ENCODE data around the gene CERS3. TPM values are rescaled to one million over a fixed set of nuclear protein-coding genes. Genes with fewer than 3 reads are reported as not detected.

CERS3 gene
- total RNA-seq: 0.36 TPM

- intact Hi-C loops (cut with DNase I): no loop called here
- ATAC-seq (no peak), DNase-seq (ENCODE audit: low spot score) (no peak)
These were observed at the start of gene CERS3 for GRCh38 chr15:100528833-100529428. CERS3 (minus strand) TSS chr15:100528950; CDS start chr15:100501849, 27,101 bp downstream.

GRCh38 chr15:100573526-100573925, 44.8 kb upstream of the CERS3 start:
- ATAC-seq (no peak), DNase-seq (ENCODE audit: low spot score) (no peak)
- intact Hi-C loops (cut with DNase I): no loop called here

- ATAC-seq (no peak), DNase-seq (ENCODE audit: low spot score) (no peak)
- intact Hi-C loops (cut with DNase I): no loop called here
These were observed 43.7 kb upstream of the CERS3 start for GRCh38 chr15:100572362-100572983.

- DNase-seq (ENCODE audit: low spot score): no peak
- intact Hi-C loops (cut with DNase I): no loop called here
- ATAC-seq: no peak
These were observed 42.9 kb upstream of the CERS3 start for GRCh38 chr15:100571592-100572167.

DNA sequence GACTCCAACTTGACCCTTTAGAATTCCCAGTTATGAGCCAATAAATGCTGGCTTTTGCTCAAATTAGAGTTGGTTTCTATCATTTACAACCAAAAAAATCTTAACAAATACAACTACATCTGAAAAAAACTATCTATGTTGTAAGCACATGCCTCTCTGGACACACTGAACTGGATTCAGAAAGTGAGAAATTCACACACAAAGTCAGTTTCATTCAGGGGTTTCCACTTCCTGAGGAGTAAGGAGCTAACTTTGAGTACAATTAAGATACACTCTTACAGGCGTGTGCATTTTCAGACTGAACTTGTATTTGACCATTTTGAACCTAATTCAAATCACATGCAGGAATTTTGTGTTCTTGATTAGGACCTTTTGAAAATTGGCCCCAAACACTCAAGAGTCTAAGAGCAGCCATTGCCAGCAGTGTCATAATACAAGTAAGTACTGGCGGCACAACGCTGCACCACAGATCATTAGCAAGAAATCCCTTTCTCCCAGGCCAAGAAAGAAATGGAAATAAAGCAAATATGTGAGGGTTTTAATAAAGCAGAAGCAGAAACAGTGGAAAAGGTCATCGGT, 42.1 kb upstream of the CERS3 start:
- ATAC-seq (peak; percentile 61), DNase-seq (ENCODE audit: low spot score) (no peak)
- intact Hi-C loops (cut with DNase I): no loop called here

- DNase-seq (ENCODE audit: low spot score): no peak
- intact Hi-C loops (cut with DNase I): no loop called here
- no peak for ATAC-seq
These were observed 41.5 kb upstream of the CERS3 start for GRCh38 chr15:100570275-100570674.

DNA sequence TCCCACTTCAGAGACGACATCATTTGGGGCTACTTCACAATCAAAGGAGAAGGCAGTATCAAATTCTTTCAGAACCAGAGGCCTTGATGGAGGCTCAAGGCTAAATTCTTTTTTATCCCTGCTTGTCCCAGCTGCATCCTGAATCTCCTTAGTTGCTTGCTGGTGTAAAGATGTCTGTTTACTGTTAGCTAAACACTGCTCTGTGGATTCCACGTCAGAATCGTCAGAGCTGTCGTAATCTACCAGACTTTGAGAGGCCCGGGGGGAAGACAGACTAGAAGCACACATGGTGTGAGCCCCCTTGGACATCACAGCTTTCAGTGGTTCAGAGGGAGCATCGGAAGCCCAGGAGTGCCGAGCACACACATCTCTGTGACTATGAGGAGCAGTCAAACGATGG, 40.6 kb upstream of the CERS3 start:
- ATAC-seq (no peak), DNase-seq (ENCODE audit: low spot score) (no peak)
- intact Hi-C loops (cut with DNase I): no loop called here

GRCh38 chr15:100566850-100567628, 38.3 kb upstream of the CERS3 start:
- DNase-seq (ENCODE audit: low spot score) (no peak), ATAC-seq (no peak)
- intact Hi-C loops (cut with DNase I): no loop called here

DNA sequence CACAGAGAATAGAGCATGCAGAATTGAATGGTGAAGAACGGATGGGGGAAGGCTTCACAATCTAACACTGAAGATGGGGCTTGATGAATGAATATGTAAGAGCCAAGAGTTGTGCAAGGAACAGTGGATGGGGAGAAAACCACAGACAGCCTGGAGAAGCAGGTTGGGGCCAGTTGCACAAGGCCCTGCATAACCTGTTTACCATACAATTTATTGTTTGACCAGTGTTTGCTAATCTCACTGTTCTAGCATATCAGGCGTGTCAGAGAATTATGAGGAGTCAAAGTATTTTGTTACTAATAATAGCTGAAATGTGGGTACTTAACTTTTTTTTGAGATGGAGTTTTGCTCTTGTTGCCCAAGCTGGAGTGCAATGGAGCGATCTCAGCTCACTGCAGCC, 36.8 kb upstream of the CERS3 start:
- no peak for DNase-seq (ENCODE audit: low spot score)
- no peak for ATAC-seq
- intact Hi-C loops (cut with DNase I): no loop called here

DNA sequence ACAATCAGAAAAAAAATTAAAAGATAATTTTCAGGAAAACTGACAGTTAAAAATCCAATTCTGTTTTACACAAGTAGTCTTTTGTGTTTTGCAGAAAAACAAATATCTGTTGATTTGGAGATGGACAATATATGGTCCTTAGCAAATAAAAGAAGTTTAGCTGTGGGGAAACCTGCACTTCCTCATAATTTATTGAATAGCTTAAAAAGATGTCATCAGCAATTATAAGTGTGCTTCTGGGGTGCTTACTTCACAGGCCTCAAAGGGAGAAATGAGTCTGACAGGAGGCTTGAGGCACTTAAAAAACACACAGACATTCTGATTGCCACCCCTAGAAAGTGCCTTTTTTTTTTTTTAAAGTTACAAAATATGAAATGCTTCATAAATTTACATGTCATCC, 31.6 kb upstream of the CERS3 start:
- ATAC-seq (no peak), DNase-seq (ENCODE audit: low spot score) (no peak)
- intact Hi-C loops (cut with DNase I): no loop called here

DNA sequence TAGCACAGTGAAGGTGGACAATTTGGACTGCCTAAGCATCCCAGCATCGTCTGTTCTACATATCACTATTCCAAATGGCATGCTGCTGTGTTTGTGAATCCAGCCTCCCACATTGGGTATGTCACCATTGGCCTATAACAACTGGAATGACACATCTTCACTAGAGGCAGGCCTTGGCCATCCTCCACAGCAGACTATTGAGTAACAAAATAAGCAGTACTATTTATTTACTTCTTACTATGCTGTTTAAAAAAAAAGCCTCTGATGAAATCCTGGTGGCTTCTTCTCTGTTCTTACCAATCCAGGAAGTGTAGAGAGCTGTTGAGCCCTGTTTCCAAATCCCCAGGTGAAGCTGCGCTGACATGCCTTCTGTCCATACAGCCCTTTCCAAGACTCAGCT, 30.6 kb upstream of the CERS3 start:
- intact Hi-C loops (cut with DNase I): no loop called here
- ATAC-seq: peak; percentile 83

DNA sequence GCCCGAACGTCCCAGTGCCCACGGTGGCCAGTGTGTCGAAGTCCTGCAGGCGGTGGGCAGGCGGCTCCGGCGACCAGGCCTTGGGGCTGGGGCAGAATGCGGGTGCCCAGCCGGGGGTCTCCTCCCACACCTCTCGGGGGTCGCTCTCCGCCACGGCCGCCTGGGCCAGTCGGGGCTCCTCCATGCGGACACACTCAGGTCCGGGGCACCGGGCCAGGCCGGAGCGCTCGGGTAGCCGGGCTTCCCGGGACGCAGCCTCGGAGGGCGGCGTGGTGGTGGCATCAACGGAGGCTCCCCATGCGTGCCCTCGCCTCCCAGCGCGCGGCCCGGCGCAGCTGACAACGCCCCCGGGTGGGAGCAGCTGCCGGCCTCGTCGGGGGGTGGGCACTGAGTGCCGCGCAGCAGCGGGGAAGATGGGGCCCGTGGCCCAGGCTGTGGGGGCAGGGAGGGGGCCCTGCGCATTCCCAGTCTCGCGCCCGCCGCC, 30.1 kb upstream of the CERS3 start:
- ATAC-seq (no peak), DNase-seq (ENCODE audit: low spot score) (no peak)
- intact Hi-C loops (cut with DNase I): no loop called here

More for the DNA sequence above, 30.6 kb upstream of the CERS3 start:
- DNase-seq (ENCODE audit: low spot score): no peak

- no peak for ATAC-seq
- no peak for DNase-seq (ENCODE audit: low spot score)
- intact Hi-C loops (cut with DNase I): no loop called here
These were observed 24.7 kb upstream of the CERS3 start for GRCh38 chr15:100553468-100553867.

DNA sequence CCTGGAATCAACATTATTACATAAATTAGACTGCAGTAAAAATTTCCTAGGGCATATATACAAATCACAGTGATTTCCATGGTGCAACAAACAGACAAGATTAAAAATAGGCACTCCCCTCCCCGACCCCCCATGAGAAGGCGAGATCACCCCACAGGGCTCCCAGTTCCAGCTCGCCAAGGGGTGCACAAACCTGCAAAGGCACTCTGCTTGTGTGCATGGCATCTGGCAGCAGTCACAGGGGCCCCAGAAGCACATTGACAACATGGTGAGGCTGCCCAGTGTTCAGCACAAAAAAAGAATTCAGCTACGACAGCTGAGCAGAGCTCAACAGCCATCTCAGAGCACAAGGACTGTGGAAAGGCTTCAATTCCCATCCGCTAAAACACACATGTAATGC, 19.2 kb upstream of the CERS3 start:
- intact Hi-C loops (cut with DNase I): no loop called here
- no peak for DNase-seq (ENCODE audit: low spot score)

DNA sequence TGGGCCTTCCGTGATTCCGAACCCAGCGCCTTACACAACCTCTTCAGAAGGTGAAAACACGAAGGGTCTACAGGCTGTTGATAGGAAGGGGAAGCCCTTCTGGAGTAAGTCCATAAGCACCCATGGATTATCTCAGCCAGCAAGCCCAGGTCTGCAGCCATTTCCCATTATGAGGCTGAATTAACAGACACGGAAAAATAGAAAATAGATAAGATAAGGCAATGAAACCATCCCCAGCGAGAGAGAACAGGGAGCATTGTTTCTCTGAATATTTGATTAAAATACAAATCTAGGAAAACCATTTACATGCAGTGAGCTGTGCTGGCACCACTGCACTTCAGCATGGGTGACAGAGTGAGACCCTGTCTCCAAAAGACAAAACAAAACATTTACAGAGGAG, 16.2 kb upstream of the CERS3 start:
- intact Hi-C loops (cut with DNase I): no loop called here
- ATAC-seq (no peak), DNase-seq (ENCODE audit: low spot score) (no peak)

More for the DNA sequence above, 19.2 kb upstream of the CERS3 start:
- ATAC-seq: no peak

GRCh38 chr15:100544338-100544841, 15.6 kb upstream of the CERS3 start:
- DNase-seq (ENCODE audit: low spot score) (no peak), ATAC-seq (no peak)
- intact Hi-C loops (cut with DNase I): no loop called here

- ATAC-seq: no peak
- intact Hi-C loops (cut with DNase I): no loop called here
- DNase-seq (ENCODE audit: low spot score): no peak
These were observed 13.5 kb upstream of the CERS3 start for GRCh38 chr15:100542290-100542689.

GRCh38 chr15:100537331-100537730, 8.6 kb upstream of the CERS3 start:
- intact Hi-C loops (cut with DNase I): no loop called here
- no peak for ATAC-seq
- no peak for DNase-seq (ENCODE audit: low spot score)

- intact Hi-C loops (cut with DNase I): no loop called here
- DNase-seq (ENCODE audit: low spot score) (no peak), ATAC-seq (no peak)
These were observed 8.0 kb upstream of the CERS3 start for GRCh38 chr15:100536733-100537132.

Data from sciatic nerve (tissue), 2 donors.